ENCODE results near the gene CWC22. TPM values are rescaled to one million over a fixed set of nuclear protein-coding genes. Genes with fewer than 3 reads are reported as not detected.

Gene CWC22
- total RNA-seq, 4 donors from 2014 or later = 13.2 to 24.3 (median 19.4) TPM

DNA sequence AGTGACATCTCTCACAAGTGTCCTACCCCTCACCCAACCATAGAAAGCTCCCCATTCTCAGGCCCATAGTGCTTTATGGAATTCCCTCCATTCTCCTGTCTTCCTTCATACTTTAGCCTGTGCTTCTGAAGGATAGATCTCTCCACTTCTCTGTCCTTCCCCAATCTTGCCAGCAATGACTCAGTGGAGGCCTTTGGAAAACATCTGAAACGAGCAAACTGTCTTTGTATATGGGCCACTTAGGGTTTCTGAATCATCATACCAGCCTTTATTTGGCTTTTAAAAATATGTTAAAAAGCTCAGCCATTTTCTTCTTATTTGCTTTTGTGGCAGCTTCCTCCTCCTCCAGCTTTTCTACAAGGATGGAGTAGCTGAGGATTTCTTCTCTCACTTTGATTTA is 80.1 kb downstream of the CWC22 start:
- 91% methylated on average over 1 of the region's 1 CpG for WGBS
- Histone ChIP-seq H3K27me3 (no peaks in the 10 kb centered on the region), H3K27ac (no peak overlapping the region), H3K4me1 (no peaks in the 10 kb centered on the region), H3K9me3 (peaks cover 6% of the 10 kb centered on the region), H3K4me3 (no peak overlapping the region), H3K36me3 (no peaks in the 10 kb centered on the region)
- TF ChIP-seq EP300 (IDR thresholded peaks at IDR 0.05) (no peak), POLR2AphosphoS5 (IDR thresholded peaks at IDR 0.05) (no peak), POLR2A (IDR thresholded peaks at IDR 0.05) (no peak)
- TF ChIP-seq, protein P1, sequence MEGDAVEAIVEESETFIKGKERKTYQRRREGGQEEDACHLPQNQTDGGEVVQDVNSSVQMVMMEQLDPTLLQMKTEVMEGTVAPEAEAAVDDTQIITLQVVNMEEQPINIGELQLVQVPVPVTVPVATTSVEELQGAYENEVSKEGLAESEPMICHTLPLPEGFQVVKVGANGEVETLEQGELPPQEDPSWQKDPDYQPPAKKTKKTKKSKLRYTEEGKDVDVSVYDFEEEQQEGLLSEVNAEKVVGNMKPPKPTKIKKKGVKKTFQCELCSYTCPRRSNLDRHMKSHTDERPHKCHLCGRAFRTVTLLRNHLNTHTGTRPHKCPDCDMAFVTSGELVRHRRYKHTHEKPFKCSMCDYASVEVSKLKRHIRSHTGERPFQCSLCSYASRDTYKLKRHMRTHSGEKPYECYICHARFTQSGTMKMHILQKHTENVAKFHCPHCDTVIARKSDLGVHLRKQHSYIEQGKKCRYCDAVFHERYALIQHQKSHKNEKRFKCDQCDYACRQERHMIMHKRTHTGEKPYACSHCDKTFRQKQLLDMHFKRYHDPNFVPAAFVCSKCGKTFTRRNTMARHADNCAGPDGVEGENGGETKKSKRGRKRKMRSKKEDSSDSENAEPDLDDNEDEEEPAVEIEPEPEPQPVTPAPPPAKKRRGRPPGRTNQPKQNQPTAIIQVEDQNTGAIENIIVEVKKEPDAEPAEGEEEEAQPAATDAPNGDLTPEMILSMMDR (IDR thresholded peaks at IDR 0.05) = no peak
- no peak for DNase-seq (ENCODE audit: low spot score in 2 of 2)

DNA sequence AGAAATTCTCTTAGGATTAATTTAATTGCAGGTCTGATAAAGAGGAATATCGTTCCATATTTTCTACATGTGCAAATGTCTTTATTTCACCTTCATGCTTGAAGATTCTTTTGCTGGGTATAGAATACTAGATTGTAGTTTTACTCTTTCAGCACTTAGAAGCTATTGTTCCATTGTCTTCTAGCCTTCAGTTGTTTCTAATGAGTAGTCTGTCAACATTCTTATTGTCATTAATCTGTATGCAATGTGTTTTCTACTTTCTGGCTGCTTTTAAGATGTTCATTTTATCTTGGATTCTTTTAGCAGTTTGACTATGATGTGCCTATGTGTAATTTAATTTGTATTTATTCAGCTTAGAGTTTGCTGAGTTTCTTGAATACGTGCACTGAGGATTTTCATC is 81.4 kb downstream of the CWC22 start:
- DNase-seq (ENCODE audit: low spot score in 2 of 2) = no peak
- 81% methylated on average over 2 of the region's 2 CpGs for WGBS
- Histone ChIP-seq H3K36me3 (no peaks in the 10 kb centered on the region), H3K27me3 (no peaks in the 10 kb centered on the region), H3K4me1 (no peaks in the 10 kb centered on the region), H3K4me3 (no peak overlapping the region), H3K9me3 (peaks cover 6% of the 10 kb centered on the region), H3K27ac (no peak overlapping the region)
- TF ChIP-seq, protein P1 (IDR thresholded peaks at IDR 0.05) = no peak

DNA sequence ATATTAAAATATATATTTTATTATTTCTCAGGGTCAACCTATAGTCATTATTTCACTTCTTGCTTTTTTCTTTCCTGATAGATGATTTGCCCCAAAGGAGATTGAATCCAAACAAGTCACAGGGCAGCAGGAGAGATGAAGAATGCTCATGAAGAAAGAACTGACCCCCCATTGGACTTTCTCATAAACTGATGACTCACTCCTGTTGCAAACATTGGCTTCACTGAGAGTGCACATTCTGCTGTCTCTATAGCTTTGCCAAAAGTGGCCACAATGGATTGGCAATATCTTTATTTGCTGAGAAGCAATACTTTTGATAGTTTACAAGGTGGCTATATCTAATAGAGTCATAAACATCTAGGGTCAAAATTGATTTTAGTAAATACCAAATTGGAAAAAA is 89.8 kb downstream of the CWC22 start:
- H3K27ac ChIP-seq = no peak overlapping the region
- H3K9me3 ChIP-seq = no peaks in the 10 kb centered on the region
- no peak for DNase-seq (ENCODE audit: low spot score in 2 of 2)
- H3K4me3 ChIP-seq = no peak overlapping the region
- no peaks in the 10 kb centered on the region for H3K36me3 ChIP-seq
- TF ChIP-seq POLR2AphosphoS5 (IDR thresholded peaks at IDR 0.05) (no peak), POLR2A (IDR thresholded peaks at IDR 0.05) (no peak), EP300 (IDR thresholded peaks at IDR 0.05) (no peak)
- TF ChIP-seq, protein P1 (IDR thresholded peaks at IDR 0.05) = no peak
- no peaks in the 10 kb centered on the region for H3K27me3 ChIP-seq
- H3K4me1 ChIP-seq = no peaks in the 10 kb centered on the region

DNA sequence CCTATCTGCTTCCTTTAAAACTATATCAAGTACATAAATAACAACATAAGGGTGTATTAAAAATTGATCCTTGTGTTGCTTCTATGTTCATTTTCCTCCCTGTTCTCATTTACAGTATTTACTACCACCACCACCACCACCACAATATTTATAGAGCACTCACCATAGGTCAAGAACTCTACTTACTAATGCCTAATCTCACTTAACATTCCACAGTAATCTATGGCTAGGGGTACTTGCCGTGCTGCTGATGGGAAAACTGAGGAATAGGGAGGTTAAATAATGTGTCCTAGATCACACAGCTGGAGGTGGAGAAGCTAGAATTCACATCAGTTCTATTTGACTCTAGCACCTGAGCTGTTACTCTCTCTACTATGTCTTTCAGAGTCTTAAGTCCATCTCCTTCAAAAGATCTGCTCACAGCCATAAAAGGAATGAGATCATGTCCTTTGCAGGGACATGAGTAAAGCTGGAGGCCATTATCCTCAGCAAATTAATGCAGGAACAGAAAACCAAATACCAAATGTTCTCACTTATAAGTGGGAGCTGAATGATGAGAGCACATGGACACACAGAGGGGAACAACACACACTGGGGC is 91.6 kb downstream of the CWC22 start:
- Histone ChIP-seq H3K27ac (no peak overlapping the region), H3K4me3 (no peak overlapping the region), H3K27me3 (no peaks in the 10 kb centered on the region), H3K9me3 (no peaks in the 10 kb centered on the region), H3K4me1 (no peaks in the 10 kb centered on the region), H3K36me3 (no peaks in the 10 kb centered on the region)
- no peak for DNase-seq (ENCODE audit: low spot score in 2 of 2)
- WGBS = 75% methylated on average over 1 of the region's 1 CpG
- TF ChIP-seq, protein P1 (IDR thresholded peaks at IDR 0.05) = no peak
- no peak for TF ChIP-seq POLR2AphosphoS5 (IDR thresholded peaks at IDR 0.05)

DNA sequence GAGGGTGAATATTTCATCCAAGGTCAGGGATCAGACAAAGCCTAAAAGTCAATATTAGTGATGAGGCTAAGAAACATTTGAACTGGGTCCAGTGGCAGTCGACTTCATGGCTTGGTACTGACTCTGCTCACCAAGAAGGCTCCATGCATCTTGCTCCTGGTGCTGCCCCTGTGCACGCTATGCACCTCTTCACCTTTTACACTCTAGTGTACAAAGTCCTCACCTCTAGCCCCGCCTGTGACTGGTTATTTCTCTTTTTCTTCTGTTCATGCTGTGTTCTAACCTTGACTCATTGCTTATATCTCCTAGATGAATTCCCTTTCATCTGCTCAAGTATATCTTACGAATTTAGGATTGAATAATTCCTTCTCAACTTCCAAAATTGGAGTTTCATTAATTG is 93.3 kb downstream of the CWC22 start:
- Histone ChIP-seq H3K4me3 (no peak overlapping the region), H3K4me1 (no peaks in the 10 kb centered on the region), H3K27ac (no peak overlapping the region), H3K36me3 (no peaks in the 10 kb centered on the region), H3K27me3 (no peaks in the 10 kb centered on the region), H3K9me3 (no peaks in the 10 kb centered on the region)
- no peak for DNase-seq (ENCODE audit: low spot score in 2 of 2)
- WGBS = 88% methylated on average over 4 of the region's 4 CpGs
- TF ChIP-seq POLR2A (IDR thresholded peaks at IDR 0.05) (no peak), POLR2AphosphoS5 (IDR thresholded peaks at IDR 0.05) (no peak), EP300 (IDR thresholded peaks at IDR 0.05) (no peak)
- TF ChIP-seq, protein P1 (IDR thresholded peaks at IDR 0.05) = no peak
